Inflammatory macrophage treated with lipopolysaccharide for 1 hour (primary cell): ENCODE data around the gene RHOV.

Experiments
- DNase-seq, 2 donors: peaks; one replicate each; pipeline ENCODE4 v3.0.0-alpha.2; 2020 to 2022

Gene RHOV

GRCh38 chr15:40902605-40903561 lies 28.8 kb upstream of the RHOV start:
- DNase-seq, result peak; percentile 72

GRCh38 chr15:40901053-40901443 lies 27.0 kb upstream of the RHOV start:
- no peak for DNase-seq

- no peak for DNase-seq
Observed at GRCh38 chr15:40900256-40901052, 26.4 kb upstream of the RHOV start.

DNA sequence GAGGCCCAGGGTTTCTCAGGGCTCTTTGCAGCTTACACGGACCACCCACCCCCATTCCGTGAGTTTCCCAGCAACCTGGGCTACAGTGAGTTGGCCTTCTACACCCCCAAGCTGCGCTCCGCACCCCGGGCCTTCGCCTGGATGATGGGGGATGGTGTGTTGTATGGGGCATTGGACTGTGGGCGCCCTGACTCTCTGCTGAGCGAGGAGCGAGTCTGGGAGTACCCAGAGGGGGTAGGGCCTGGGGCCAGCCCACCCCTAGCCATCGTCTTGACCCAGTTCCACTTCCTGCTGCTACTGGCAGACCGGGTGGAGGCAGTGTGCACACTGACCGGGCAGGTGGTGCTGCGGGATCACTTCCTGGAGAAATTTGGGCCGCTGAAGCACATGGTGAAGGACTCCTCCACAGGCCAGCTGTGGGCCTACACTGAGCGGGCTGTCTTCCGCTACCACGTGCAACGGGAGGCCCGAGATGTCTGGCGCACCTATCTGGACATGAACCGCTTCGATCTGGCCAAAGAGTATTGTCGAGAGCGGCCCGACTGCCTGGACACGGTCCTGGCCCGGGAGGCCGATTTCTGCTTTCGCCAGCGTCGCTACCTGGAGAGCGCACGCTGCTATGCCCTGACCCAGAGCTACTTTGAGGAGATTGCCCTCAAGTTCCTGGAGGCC lies 25.6 kb upstream of the RHOV start:
- no peak for DNase-seq

- DNase-seq, result peak; percentile 80
Observed at GRCh38 chr15:40894681-40895448, 20.8 kb upstream of the RHOV start.

DNA sequence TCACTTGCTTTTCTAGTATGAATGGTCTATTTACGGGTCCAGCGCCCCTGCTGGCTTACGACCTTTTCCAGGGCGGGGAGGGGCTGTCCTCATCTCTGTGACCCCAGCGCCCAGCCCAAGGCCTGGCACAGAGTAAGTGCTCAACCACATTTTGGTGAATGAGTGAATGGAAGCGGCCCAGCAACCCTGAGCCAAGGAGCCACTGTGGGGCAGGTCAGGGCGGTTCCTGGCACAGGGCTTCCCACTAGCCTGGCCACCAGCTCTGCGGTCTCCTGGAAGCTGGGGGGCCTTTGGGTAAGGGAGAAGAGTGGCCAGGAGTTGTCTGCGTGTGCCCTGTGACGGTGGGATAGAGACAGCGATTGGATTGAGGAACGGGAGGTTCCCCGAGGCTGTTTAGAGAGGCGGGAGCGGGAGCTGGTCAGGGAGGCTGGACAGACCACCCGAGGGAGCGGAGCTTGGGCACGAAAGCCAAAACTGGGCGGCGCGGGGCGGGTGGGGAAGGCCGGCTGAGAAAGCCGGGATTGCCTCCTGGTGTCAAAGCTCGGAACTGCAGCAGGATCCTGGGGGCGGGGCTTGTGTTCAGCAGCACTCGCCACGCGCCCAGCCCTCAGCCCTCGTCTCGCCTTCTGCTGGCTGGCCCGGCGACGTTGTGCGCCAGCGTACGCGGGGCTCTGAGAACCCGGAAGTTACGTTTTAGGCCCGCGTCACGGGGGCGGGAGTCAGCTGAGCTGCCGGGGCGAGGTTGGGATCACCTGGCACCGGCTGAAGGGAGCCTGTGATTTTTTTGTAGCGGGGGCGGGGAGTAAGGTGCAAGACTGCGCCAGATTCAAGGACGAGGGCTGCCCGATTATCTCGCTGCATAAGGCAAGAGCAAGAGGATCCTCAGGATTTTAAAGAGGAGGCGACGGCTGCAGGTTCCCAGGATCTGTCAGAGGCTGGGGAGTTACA lies 20.0 kb upstream of the RHOV start, which contains the start of gene VPS18:
Gene VPS18, plus strand, starts transcription at position 718 of the 948 bp plus-strand sequence. CDS start 319 bp downstream, outside the sequence.
- DNase-seq, result peak; percentile 96 to 100

DNA sequence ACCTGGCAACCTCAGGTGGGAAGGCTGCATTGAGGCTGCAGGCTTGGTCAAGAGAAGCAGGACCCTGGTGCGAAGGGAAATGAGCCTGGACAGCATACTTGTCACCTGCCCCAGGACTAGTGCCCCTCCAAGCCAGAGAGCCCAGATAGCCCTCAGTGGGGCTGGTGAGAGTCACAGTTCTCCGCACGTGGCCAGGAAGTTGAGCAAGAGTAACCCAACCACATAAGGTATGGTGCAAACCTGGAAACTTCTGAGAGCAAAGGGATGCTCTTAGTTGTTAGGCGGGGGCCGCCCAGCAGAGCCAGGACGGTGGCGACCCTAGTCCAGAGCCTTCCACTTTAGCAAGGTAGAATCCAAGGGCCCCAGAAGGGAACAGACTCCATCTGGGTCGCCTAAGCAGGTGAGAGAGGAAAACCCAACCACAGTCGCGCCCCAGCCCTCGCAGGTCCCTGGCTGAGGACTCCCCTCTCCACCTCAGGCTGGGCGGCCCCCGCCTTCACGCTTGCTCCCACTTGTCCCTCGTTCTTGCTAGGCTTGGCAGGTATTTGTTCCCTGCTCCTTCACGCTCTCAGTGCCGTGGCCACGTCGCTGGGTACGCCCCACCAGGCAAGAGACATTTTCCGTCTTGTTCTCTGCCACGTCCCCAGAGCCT lies 19.1 kb upstream of the RHOV start:
- peak; percentile 35 to 47 for DNase-seq

- no peak for DNase-seq
Observed at GRCh38 chr15:40892447-40893012, 18.5 kb upstream of the RHOV start.

GRCh38 chr15:40891810-40892446 lies 17.9 kb upstream of the RHOV start:
- peak; percentile 31 to 69 for DNase-seq

- DNase-seq, result no peak
Observed at GRCh38 chr15:40891138-40891537, 17.1 kb upstream of the RHOV start.

DNA sequence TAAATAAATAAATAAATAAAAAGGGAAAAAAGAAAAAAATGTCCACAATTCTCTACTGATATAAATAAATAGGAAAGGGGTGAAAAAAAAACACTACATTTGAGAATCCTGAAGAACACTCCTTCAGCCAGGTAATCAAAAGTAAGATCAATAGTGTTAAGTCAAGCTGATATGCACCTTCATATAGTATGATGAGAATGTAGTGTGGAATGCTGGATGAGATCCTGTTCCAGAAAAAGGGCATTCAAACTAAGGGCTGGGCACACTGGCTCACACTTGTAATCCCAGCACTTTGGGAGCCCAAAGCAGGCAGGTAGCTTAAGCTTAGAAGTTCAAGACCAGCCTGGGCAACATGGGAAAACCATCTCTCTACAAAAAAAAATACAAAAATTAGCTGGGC lies 15.1 kb upstream of the RHOV start:
- no peak for DNase-seq

DNA sequence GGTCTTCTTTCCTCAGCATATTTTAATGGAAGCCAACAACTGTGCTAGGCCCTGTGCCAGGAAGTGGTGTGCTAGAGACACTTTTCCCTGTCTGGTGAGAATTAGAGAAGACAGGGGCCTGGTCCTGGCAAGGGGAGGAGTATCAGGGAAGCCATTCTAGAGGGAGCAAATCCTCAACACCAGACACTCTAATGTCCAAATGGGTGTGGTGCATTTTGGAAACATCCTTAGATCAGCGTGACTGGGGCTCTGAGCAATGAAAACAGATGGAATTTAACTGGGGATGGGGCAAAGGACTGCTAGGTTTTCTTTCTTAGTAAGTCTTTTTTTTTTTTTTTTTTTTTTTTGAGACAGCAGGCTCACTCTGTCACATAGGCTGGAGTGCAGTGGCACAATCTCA lies 12.6 kb upstream of the RHOV start:
- no peak for DNase-seq

DNA sequence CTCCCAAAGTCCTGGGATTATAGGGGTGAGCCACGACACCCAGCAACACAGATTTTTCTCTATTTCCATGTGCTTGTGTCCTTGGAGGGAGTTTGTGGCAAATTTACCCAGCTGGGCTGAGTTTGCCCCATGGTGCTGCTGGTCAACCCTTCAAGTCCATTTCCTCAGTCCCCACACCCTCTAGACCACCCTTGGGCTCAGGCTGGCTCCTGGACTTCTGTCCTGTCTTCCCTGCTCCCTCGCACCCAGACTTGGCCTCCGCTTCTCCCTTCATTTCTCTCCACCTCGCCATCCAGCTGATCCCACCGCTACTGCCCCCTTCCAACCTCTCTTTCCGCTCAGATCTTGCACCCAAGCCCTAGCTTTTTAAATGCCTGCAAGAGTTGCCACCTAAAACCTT lies 7.3 kb upstream of the RHOV start:
- DNase-seq, result no peak

DNA sequence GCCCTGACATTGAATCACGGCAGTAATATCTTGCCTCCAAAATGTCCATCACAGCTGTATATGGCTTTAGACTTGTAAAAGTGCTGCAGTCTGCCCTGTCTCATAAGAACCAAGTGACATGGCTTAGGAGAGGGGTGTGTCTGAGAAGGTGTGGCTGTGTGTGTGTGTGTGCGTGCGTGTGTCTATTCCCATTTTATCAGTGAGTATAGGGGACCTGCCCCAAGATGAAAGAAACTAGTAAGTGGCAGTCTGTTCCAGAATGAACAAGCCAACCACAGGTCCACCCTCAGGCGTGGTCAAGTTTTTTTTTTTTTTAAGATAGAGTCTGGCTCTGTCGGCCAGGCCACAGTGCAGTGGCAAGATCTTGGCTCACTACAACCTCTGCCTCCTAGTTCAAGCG lies 5.6 kb upstream of the RHOV start:
- no peak for DNase-seq

- DNase-seq, result peak; percentile 50 to 86
Observed at GRCh38 chr15:40878785-40879184, 4.8 kb upstream of the RHOV start.

- DNase-seq, result no peak
Observed at GRCh38 chr15:40877694-40878093, 3.7 kb upstream of the RHOV start.

- no peak for DNase-seq
Observed at GRCh38 chr15:40875991-40876730, 2.1 kb upstream of the RHOV start.

- DNase-seq, result no peak
Observed at GRCh38 chr15:40872791-40873693, 992 bp downstream of the RHOV start.
